RWPE2 (cell line): ENCODE data around the gene SLC66A2.

Source experiments
- ATAC-seq: fragments of 200-7000 bp; cut with Tn5 transposase; 3 replicates; pipeline ENCODE4 v1.9.1; 2021; ENCODE audit warnings: low read depth
- DNase-seq: peaks from one replicate; pipeline ENCODE4 v3.0.0-alpha.2; 2020; ENCODE audit warnings: low spot score
- H3K27ac ChIP-seq: fragments of 450-650 bp; 2 replicates; pipeline ENCODE4 v1.5.1; 2017; ENCODE audit warnings: mild to moderate bottlenecking; ENCODE audit not compliant: poor library complexity, severe bottlenecking
- H3K27me3 ChIP-seq: fragments of 250-450 bp; sonication (Bioruptor Pico); 2 replicates; pipeline ENCODE4 v1.5.1; 2021; ENCODE audit warnings: mild to moderate bottlenecking, moderate library complexity; ENCODE audit not compliant: insufficient read depth, poor library complexity, severe bottlenecking
- H3K36me3 ChIP-seq: fragments of 250-450 bp; sonication (Bioruptor Pico); 2 replicates; pipeline ENCODE4 v1.5.1; 2020; ENCODE audit warnings: low read depth, mild to moderate bottlenecking, moderate library complexity
- H3K4me1 ChIP-seq: fragments of 250-450 bp; sonication (Bioruptor Pico); 2 replicates; pipeline ENCODE4 v1.5.1; 2021; ENCODE audit warnings: mild to moderate bottlenecking, moderate library complexity; ENCODE audit not compliant: insufficient read depth, poor library complexity, severe bottlenecking
- H3K4me3 ChIP-seq: fragments of 250-450 bp; sonication (Bioruptor Pico); 2 replicates; pipeline ENCODE4 v1.5.1; 2021; ENCODE audit warnings: mild to moderate bottlenecking, moderate library complexity; ENCODE audit not compliant: severe bottlenecking
- H3K9me3 ChIP-seq: fragments of 250-450 bp; sonication (Bioruptor Pico); 2 replicates; pipeline ENCODE4 v1.5.1; 2021; ENCODE audit warnings: mild to moderate bottlenecking, moderate library complexity; ENCODE audit not compliant: severe bottlenecking
- CTCF ChIP-seq: fragments of 450-650 bp; IDR thresholded peaks from one replicate; pipeline ENCODE4 v1.5.1; 2017; ENCODE audit warnings: mild to moderate bottlenecking, moderate library complexity; ENCODE audit not compliant: poor library complexity, severe bottlenecking

Gene SLC66A2

GRCh38 chr18:79956276-79956675 lies 4.8 kb upstream of the SLC66A2 start:
- peaks cover 13% of the 10 kb centered on the region for H3K4me1 ChIP-seq
- H3K36me3 ChIP-seq = no peaks in the 10 kb centered on the region
- H3K27me3 ChIP-seq = no peaks in the 10 kb centered on the region
- no peak for TF ChIP-seq CTCF
- no peaks in the 10 kb centered on the region for H3K9me3 ChIP-seq
- no peak for DNase-seq
- H3K4me3 ChIP-seq = no peak overlapping the region
- no peak overlapping the region for H3K27ac ChIP-seq
- no peak for ATAC-seq

- peaks cover 8% of the 10 kb centered on the region for H3K4me1 ChIP-seq
- no peak overlapping the region for H3K27ac ChIP-seq
- no peak overlapping the region for H3K4me3 ChIP-seq
- no peak for TF ChIP-seq CTCF
- DNase-seq = no peak
- no peaks in the 10 kb centered on the region for H3K36me3 ChIP-seq
- no peaks in the 10 kb centered on the region for H3K27me3 ChIP-seq
- ATAC-seq = no peak
- no peaks in the 10 kb centered on the region for H3K9me3 ChIP-seq
Observed at GRCh38 chr18:79955302-79956075, 4.0 kb upstream of the SLC66A2 start.

- Histone ChIP-seq H3K9me3 (no peaks in the 10 kb centered on the region), H3K4me1 (peaks cover 7% of the 10 kb centered on the region), H3K27ac (no peak overlapping the region), H3K36me3 (0 out of 2 replicates have a peak, but pooled peaks cover 4% of the 10 kb centered on the region), H3K27me3 (no peaks in the 10 kb centered on the region), H3K4me3 (no peak overlapping the region)
- no peak for TF ChIP-seq CTCF
- no peak for DNase-seq
- ATAC-seq = no peak
Observed at GRCh38 chr18:79954791-79955190, 3.3 kb upstream of the SLC66A2 start.

GRCh38 chr18:79953971-79954651 lies 2.7 kb upstream of the SLC66A2 start:
- Histone ChIP-seq H3K36me3 (peaks cover 8% of the 10 kb centered on the region), H3K27me3 (no peaks in the 10 kb centered on the region), H3K4me1 (peaks cover 5% of the 10 kb centered on the region), H3K27ac (no peak overlapping the region), H3K9me3 (no peaks in the 10 kb centered on the region), H3K4me3 (no peak overlapping the region)
- no peak for ATAC-seq
- no peak for TF ChIP-seq CTCF
- no peak for DNase-seq
